ENCODE measurements around the gene RGS7. TPM values are rescaled to one million over a fixed set of nuclear protein-coding genes. Genes with fewer than 3 reads are reported as not detected.
"Not testable (repeated sequence)": the region's sequence is repeated elsewhere in the genome, so short reads cannot be mapped to it uniquely, and the experiment has no call there.

RGS7 gene
- total RNA-seq, 1 donor from 2014 or later: not detected

DNA sequence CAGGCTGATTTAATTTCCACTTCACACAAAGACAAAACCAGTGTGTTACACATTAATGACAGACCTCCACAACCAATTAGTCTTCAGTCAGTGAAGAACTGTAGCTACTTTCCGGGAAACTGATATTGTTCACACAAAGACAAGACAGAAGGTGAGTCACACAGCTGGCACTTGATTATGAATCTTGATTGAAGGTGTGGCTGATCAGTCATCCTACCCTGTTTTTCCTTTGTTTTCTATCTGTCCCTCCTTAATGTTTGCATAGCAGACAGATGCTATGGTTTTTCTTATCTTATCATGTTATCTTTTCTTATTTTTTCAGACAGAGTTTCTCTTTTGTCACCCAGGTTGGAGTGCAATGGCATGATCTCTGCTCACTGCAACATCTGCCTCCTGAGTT is 560.0 kb downstream of the RGS7 start:
- intact Hi-C loops (cut with micrococcal nuclease): no loop called here

GRCh38 chr1:240794046-240794843 is 562.8 kb downstream of the RGS7 start:
- intact Hi-C loops (cut with micrococcal nuclease): no loop called here

- intact Hi-C loops (cut with micrococcal nuclease): no loop called here
Measured at GRCh38 chr1:240792915-240793529, 564.0 kb downstream of the RGS7 start.

GRCh38 chr1:240790856-240791255 is 566.1 kb downstream of the RGS7 start:
- intact Hi-C loops (cut with micrococcal nuclease): no loop called here

- intact Hi-C loops (cut with micrococcal nuclease): no loop called here
Measured at GRCh38 chr1:240786880-240787279, 570.1 kb downstream of the RGS7 start.

DNA sequence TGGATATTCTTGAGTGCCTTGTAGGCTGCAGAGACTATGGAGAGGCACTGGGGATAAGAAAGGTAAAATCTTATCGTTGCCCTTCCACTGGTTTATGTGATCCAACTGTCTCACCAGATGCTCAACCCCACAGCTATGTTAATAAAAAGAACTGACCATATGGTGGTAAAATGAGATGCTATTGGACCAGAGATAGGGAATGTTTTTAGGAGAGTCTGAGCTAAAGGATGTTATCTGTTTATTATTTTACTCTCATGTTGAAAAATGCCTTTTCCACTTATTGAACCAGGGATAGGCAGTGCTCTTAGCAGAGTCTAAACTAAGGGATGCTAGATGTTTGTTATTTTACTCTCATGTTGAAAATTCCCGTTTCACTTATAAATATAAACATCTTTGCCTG is 572.2 kb downstream of the RGS7 start:
- intact Hi-C loops (cut with micrococcal nuclease): no loop called here

DNA sequence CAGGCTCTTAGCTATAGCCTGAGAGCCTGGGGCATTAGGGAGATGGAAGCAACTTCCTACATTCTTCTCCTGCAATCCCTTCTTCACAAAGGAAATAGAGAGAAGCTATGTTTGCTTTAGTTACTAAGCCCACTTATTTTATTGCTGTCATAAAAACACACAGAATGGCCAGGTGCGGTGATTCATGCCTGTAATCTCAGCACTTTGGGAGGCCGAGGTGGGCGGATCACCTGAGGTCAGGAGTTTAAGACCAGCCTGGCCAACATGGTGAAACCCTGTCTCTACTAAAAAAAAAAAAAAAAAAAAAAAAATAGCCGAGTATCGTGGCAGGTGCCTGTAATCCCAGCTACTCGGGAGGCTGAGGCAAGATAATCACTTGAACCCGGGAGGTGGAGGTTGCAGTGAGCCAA is 573.3 kb downstream of the RGS7 start:
- intact Hi-C loops (cut with micrococcal nuclease): not testable (repeated sequence)

GRCh38 chr1:240776237-240776636 is 580.8 kb downstream of the RGS7 start:
- intact Hi-C loops (cut with micrococcal nuclease): no loop called here

DNA sequence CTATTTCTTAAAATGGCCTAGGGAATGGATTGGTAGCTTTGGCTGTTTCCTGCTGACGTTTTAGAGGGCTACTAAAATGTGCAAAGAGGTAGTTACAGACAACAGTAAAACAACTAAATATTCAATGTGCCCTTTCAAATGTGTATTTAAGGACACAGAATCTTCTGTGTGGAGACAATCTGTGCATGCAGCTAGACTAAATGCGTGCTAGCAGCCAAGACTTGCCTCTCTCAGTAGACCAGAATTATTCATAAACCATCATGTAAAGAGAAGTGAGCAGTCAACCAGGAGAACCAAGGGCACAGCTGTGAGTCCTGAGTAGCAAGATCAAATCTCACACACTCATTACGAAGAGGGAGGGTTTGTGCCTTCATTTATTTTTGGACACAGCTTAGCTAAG is 584.9 kb downstream of the RGS7 start:
- intact Hi-C loops (cut with micrococcal nuclease): no loop called here

DNA sequence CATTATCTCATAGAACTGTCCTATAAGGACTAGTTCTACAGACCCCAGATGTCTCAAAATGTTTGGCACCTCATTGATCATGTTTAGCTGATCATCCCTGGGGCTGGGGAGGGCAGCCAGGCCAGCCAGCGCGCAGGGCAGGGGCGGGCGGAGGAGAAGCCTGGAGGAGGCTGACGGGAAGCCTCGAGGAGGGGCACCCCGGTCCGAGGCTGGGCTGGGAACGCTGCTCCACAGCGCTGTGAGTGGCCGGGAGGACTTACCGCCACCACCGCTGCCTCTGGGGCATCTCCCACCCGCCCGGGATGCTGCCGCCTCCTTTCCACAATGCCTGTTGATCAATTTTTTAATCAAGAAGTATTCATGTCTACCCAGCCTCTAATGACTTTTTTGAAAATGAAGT is 585.6 kb downstream of the RGS7 start:
- intact Hi-C loops (cut with micrococcal nuclease): no loop called here

DNA sequence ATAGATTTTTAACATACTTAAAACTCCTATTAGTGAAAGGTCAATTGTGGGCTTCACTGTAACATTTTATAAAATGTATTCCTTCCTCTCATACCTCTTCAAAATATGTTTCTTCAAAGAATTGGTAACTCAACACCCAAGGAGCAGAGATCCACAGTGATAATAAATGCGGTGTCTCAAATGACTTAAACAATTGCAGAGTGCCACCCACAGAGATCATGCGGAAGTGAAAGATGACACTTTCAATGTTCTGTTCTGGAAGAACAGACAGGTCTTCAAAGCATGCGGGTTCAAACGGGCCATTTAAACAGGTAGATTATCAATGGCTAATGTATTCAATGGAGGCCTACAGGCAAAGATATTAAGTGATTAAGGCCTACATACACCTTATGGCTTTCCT is 588.0 kb downstream of the RGS7 start:
- intact Hi-C loops (cut with micrococcal nuclease): no loop called here

GRCh38 chr1:240766831-240767230 is 590.2 kb downstream of the RGS7 start:
- intact Hi-C loops (cut with micrococcal nuclease): no loop called here

GRCh38 chr1:240765732-240766363 is 591.2 kb downstream of the RGS7 start:
- intact Hi-C loops (cut with micrococcal nuclease): no loop called here

DNA sequence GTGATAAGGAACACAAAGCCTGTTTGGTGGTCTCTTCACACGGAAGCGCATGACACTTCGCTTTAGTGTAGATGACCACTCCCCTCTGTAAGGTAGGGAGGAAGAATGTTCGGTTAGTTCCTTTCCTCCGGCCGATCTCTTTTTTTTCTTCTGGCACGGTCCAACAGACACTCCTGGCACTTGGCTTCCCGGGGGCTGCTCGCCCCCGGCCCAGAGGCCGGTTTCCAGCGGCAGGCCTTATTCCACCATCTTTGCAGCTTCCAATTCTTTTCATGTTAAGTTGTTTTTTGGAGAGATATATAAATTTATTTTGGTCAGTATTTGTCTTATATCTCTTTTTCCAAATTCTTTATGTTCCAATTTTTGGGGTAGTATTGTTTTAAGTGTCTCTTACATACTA is 593.2 kb downstream of the RGS7 start:
- intact Hi-C loops (cut with micrococcal nuclease): no loop called here

DNA sequence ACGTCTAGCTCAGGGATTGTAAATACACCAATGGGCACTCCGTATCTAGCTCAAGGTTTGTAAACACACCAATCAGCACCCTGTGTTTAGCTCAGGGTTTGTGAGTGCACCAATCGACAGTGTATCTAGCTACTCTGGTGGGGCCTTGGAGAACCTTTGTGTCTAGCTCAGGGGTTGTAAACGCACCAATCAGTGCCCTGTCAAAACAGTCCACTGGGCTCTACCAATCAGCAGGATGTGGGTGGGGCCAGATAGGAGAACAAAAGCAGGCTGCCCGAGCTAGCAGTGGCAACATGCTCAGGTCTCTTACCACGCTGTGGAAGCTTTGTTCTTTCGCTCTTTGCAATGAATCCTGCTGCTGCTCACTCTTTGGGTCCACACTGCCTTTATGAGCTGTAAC is 593.9 kb downstream of the RGS7 start:
- intact Hi-C loops (cut with micrococcal nuclease): not testable (repeated sequence)

DNA sequence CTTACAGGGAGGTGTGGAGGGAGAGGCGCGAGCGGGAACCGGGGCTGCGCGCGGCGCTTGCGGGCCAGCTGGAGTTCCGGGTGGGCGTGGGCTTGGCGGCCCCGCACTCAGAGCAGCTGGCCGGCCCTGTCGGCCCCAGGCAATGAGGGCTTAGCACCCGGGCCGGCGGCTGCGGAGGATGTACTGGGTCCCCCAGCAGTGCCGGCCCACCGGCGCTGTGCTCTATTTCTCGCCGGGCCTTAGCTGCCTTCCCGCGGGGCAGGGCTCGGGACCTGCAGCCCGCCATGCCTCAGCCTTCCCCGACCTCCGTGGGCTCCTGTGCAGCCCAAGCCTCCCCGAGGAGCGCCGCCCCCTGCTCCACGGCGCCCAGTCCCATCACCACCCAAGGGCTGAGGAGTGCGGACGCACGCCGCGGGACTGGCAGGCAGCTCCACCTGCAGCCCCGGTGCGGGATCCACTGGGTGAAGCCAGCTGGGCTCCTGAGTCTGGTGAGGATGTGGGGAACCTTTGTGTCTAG is 594.5 kb downstream of the RGS7 start:
- intact Hi-C loops (cut with micrococcal nuclease): not testable (repeated sequence)

DNA sequence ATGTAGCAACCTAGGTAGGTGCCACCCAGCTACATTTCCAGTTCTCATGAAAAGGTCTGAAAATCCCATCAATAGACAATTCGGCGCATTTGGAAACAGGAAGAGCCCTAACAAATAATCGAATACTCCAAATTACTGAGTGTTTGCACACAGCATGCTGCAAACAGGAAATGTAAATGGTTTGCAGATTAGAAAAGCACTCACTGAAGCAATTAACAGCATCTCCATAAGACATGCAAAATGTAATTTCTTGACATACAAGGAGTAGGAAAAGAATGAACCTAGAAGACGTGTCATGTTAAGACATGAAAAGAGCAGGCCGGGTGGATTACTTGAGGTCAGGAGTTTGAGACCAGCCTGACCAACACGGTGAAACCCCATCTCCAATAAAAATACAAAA is 598.2 kb downstream of the RGS7 start:
- intact Hi-C loops (cut with micrococcal nuclease): not testable (repeated sequence)

- intact Hi-C loops (cut with micrococcal nuclease): no loop called here
Measured at GRCh38 chr1:240758296-240758695, 598.7 kb downstream of the RGS7 start.

DNA sequence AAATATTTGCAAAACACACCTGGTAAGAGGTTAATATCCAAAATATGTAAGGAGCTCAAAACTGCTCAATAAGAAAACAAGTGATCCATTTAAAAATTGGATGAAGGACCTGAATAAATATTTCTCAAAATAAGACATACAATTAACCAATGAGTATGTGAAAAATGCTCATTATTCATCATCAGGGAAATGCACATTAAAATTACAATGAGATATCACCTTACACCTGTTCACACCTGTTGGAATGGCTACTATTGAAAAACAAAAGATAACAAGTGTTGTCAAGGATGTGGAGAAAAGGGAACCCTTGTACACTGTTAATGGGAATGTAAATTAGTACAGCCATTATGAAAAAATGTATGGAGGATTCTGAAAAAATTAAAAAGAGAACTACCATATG is 609.1 kb downstream of the RGS7 start:
- intact Hi-C loops (cut with micrococcal nuclease): no loop called here

GRCh38 chr1:240743705-240744104 is 613.3 kb downstream of the RGS7 start:
- intact Hi-C loops (cut with micrococcal nuclease): no loop called here

GRCh38 chr1:240739754-240740153 is 617.3 kb downstream of the RGS7 start:
- intact Hi-C loops (cut with micrococcal nuclease): no loop called here

- intact Hi-C loops (cut with micrococcal nuclease): no loop called here
Measured at GRCh38 chr1:240739139-240739538, 617.9 kb downstream of the RGS7 start.

Data from T-helper 1 cell treated with Interleukin-12 subunit alpha and Interleukin-12 subunit beta and Interleukin-4 antibody, amounts not matched to agents 30 ng/mL and 1 ng/mL, for 36 hours (primary cell).